Epithelial cell of proximal tubule (primary cell): ENCODE data around the gene SH3RF3. TPM values are rescaled to one million over a fixed set of nuclear protein-coding genes. Genes with fewer than 3 reads are reported as not detected.

Experiments used
- DNase-seq: peaks from one replicate; pipeline ENCODE4 v3.0.0-alpha.2; 2011; ENCODE audit warnings: low read depth
- H3K4me3 ChIP-seq: 2 replicates; pipeline ENCODE4 v1.5.1; 2011; ENCODE audit warnings: low read depth, mild to moderate bottlenecking, low read length
- CTCF ChIP-seq: conservative IDR thresholded peaks from 2 replicates; pipeline ENCODE4 v1.5.1; 2012; ENCODE audit warnings: low read depth, mild to moderate bottlenecking, low read length
- total RNA-seq: library from RNA; depleted of rRNA; stranded (reverse); fragments of >200 nt; gene quantifications from 2 replicates; pipeline ENCODE4 v1.2.3, GENCODE V29; 2015

SH3RF3 gene
- total RNA-seq, 1 donor from 2014 or later, result 1.7 TPM

GRCh38 chr2:109248590-109248989 lies 119.6 kb downstream of the SH3RF3 start:
- no peak for DNase-seq
- TF ChIP-seq CTCF, result no peak
- H3K4me3 ChIP-seq, result no peak overlapping the region

DNA sequence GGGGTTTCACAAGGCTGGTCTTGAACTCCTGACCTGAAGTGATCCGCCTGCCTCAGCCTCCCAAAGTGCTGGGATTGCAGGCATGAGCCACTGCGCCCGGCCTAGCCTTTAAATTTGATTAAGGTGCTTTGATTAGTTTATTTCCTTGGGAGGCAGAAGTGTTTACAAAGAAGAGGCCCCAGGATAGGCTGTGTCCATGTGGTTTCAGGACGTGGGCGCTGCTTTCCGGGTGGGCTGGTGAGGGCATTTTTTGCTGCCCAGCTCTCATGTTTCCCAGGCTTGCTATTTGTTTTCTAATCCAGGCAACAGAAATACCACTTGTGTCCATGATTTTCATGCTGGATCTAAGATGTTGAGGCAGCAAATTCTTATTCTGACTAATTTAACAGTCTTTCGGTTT lies 124.2 kb downstream of the SH3RF3 start:
- DNase-seq, result no peak
- no peak overlapping the region for H3K4me3 ChIP-seq
- no peak for TF ChIP-seq CTCF

DNA sequence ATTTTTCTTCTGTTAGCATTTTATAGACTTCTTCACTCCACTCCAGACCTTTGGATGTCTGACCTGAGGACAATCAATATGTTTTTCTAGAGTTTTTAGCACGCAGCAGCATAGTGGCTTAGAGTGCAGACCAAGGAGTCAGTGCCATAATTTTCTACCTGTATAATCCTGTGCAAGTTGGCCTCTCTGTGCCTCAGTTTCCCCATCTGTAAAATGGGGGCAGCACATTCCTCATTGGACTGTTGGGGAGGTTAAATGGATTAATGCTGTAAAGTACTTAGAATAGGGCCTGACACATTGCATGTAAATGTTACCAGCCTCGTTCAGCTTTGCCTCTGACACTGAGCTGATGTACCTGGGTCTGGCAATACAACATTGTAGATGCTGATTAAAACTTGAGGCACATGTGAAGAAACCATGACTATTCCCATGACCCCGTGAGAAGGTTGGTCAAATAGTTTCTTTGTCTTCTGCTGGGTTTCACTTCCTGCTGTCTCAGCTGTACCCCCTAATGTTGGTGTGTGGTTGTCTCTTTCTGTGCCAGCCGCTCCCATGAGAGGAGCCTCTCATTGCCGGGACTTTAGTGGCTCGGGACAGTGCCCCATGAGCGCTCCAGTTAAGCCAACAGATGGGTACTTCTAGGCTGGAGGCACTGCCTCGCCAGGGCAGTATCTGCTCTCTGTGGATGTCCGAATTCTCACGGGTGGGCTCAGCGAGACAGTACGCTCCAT lies 125.3 kb downstream of the SH3RF3 start:
- DNase-seq, result no peak
- no peak for TF ChIP-seq CTCF
- H3K4me3 ChIP-seq, result no peak overlapping the region

- TF ChIP-seq CTCF, result no peak
- no peak for DNase-seq
- H3K4me3 ChIP-seq, result no peak overlapping the region
Observed at GRCh38 chr2:109255654-109256053, 126.6 kb downstream of the SH3RF3 start.

- H3K4me3 ChIP-seq, result no peak overlapping the region
- TF ChIP-seq CTCF, result no peak
- no peak for DNase-seq
Observed at GRCh38 chr2:109256111-109256510, 127.1 kb downstream of the SH3RF3 start.

- H3K4me3 ChIP-seq, result no peak overlapping the region
- TF ChIP-seq CTCF, result no peak
- DNase-seq, result no peak
Observed at GRCh38 chr2:109256921-109257320, 127.9 kb downstream of the SH3RF3 start.

- TF ChIP-seq CTCF, result no peak
- DNase-seq, result no peak
- no peak overlapping the region for H3K4me3 ChIP-seq
Observed at GRCh38 chr2:109257653-109258052, 128.6 kb downstream of the SH3RF3 start.
